ENCODE results near the gene ARHGAP10.

DNA sequence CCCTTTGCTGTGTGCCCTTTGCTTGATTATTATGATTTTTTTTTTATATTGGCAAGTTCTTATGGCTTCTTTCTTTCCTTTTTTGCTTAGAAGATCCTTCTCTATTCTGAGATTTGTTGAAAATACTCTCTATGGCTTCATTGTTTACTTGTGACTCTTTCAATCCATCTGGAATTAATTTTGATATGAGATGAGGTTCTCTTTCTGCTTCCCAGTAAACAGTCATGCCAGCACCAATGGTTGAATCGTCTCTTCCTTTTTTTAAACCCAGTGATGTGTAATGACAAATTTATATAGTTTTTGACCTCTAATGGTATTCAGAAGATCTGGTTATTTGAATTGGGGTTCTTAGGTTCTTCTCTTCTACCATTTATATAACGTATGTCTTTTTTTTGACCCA is 121.8 kb downstream of the ARHGAP10 start:
- TF ChIP-seq, protein P1, sequence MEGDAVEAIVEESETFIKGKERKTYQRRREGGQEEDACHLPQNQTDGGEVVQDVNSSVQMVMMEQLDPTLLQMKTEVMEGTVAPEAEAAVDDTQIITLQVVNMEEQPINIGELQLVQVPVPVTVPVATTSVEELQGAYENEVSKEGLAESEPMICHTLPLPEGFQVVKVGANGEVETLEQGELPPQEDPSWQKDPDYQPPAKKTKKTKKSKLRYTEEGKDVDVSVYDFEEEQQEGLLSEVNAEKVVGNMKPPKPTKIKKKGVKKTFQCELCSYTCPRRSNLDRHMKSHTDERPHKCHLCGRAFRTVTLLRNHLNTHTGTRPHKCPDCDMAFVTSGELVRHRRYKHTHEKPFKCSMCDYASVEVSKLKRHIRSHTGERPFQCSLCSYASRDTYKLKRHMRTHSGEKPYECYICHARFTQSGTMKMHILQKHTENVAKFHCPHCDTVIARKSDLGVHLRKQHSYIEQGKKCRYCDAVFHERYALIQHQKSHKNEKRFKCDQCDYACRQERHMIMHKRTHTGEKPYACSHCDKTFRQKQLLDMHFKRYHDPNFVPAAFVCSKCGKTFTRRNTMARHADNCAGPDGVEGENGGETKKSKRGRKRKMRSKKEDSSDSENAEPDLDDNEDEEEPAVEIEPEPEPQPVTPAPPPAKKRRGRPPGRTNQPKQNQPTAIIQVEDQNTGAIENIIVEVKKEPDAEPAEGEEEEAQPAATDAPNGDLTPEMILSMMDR (IDR thresholded peaks at IDR 0.05) = no peak
- TF ChIP-seq EZH2 (IDR thresholded peaks at IDR 0.05; ENCODE audit: borderline replicate concordance, insufficient read depth, low read depth, low read length, poor library complexity, severe bottlenecking) = no peak

Data from B cell (primary cell).